NCI-H1105 treated with DMSO at 0.1 percent for 48 hours (cell line): ENCODE data around the gene NEU1.
"Not testable (repeated sequence)": the region's sequence is repeated elsewhere in the genome, so short reads cannot be mapped to it uniquely, and the experiment has no call there.

Experiments
- DNase-seq: peaks from one replicate; lab custom pipeline; 2025; lab: John Stamatoyannopoulos, UW

Gene NEU1

DNA sequence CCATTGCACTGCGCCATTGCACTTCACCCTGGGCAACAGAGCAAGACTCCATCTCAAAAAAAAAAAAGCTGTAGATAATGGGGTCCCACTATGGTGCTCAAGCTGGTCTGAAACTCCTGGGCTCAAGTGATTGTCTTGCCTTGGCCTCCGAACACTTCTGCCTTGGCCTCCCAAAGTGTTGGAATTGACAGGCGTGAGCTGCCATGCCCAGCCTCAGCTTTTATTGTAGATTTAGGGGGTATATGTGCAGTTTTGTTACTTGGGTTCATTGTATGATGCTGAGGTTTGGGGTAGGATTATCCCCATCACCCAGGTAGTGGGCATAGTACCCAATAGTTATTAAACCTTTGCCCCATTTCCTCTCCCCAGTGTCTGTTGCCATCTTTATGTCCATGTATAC lies 23.7 kb downstream of the NEU1 start:
- DNase-seq, result no peak

DNA sequence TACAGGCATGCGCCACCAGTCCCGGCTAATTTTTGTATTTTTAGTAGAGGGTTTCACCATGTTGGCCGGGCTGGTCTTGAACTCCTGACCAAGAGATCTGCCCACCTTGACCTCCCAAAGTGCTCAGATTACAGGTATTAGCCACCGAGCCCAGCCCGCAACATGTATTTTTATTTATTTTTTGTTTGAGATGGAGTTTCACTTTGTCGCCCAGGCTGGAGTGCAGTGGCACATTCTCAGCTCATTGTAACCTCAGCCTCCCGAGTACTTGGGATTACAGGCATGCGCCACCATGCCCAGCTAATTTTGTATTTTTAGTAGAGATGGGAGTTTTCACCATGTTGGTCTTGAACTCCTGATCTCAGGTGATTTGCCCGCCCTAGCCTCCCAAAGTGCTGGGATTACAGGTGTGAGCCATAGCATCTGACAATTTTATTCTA lies 24.5 kb downstream of the NEU1 start:
- DNase-seq, result not testable (repeated sequence)

DNA sequence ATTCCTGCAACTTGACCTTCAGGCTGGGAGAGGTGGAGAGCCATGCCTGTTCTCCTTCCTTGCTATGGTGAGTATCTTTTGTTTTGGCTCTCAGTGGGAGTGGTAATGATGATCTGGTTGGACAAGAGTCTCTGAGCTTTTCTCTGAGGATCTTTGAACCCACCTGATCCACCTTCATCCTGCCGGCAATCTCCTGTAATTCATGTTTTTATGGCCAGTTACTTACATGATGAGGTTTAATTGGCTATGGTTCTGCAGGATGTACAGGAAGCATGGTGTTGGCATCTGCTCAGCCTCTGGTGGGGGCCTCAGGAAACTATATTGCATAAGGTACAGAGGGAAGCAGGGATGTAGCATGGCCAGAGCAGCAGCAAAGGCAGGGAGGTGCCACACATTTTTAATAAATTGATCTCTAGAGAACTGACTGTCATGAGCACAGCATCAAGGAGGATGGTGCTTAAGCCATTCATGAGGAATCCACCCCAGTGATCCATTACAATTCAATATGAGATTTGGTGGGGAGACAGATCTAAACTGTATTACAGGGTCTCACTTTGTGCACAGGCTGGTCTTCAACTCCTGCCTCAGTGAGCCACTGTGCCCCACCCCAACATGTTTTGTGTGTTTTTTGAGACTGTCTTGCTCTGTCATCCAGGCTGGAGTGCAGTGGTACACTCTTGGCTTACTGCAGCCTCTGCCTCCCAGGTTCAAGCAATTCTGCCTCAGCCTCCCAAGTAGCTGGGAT lies 25.1 kb downstream of the NEU1 start:
- DNase-seq, result no peak

DNA sequence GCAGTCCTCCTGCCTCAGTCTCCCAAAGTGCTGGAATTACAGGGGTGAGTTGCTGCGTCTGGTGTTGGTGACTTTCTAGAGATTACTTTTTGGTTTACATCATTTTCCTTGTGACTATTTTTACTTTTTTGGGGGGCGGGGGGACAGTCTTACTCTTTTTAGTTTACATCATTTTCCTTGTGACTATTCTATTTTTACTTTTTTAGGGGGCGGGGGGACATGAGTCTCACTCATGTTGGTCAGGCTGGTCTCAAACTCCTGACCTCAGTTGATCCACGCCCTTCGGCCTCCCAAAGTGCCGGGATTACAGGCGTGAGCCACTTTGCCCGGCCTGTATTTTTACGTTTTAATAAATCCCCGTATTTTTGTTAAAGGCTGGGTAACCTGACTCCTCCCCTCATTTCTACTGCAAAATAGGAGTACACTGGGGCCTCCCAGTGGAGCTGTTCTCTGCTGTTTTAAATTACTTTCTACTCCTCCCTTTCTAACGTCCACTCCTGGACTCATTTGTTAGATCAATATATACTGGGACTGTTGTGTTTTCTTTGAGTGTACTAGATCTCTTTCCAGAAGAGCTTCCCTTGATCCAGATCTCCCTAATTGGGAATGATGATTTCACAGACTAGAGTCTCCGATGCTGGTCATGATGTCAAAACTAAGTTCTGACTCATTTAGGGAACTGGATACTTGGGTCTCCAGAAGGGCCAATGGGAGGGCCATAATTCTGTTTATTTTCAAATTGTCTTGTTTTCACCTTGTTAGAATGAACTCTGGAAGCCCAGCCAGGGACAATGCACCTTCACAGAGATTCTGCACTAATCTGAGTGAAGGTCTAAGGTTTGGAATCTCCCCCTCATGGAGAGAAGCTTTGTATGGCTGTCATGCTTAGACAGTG lies 25.9 kb downstream of the NEU1 start:
- DNase-seq, result no peak

DNA sequence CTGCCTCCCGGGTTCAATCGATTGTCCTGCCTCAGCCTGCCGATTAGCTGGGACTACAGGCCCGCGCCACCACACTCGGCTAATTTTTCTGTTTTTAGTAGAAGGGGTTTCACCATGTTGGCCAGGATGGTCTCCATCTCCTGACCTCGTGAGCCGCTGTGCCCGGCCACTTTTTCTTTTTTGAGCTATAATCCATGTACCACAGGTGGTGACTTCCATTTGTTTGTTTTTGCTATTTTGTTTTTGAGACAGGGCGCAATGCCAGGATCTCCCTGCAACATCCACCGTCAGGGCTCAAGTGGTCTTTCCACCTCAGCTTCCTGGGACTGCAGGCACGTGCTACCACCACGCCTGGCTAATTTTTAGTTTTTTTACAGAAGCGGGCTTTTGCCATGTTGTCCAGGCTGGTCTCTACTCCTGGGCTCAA lies 26.6 kb downstream of the NEU1 start:
- peak; percentile 31 for DNase-seq

DNA sequence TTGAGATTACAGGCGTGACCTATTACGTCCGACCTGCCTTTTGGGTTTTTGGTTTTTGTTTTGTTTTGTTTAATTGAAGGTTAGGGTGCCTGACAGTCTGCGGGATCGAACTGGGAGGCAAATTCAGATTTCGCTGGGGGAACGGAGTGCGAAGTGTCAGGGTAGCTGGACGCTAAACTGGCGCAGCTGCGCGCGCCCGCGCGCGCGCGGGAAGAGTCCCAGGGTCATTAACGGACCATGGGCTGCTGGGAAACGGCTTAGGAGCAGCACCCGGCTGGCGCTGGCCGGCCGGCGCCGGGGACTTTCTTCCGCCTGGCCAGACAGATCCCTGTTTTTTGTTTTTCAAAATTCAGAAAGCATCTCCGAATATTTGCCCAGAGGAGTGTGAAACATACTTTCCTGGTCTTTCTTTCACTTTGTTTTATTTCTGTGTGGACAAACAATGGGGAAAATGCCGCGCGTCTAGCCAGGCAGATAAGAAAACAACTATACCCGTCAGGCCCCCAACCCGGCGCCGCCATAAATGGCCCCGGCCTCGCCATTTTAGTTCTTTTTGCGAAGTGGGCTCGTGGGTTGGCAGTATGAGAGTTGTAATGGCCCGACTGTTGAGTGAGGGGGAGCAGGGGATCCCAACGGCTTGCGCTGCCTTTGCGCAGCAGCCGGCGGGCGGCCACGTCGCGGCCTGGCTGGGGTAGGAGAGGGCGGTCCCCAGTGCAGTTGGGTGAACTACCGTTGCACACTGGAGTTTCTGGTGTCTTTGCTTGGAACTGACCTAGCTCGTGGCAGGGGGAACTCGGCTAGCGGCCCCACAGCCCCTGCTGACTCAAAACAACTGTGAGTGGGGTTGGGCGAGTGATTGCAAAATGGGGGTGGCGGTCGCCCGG lies 28.0 kb downstream of the NEU1 start:
- DNase-seq, result peak; percentile 89

DNA sequence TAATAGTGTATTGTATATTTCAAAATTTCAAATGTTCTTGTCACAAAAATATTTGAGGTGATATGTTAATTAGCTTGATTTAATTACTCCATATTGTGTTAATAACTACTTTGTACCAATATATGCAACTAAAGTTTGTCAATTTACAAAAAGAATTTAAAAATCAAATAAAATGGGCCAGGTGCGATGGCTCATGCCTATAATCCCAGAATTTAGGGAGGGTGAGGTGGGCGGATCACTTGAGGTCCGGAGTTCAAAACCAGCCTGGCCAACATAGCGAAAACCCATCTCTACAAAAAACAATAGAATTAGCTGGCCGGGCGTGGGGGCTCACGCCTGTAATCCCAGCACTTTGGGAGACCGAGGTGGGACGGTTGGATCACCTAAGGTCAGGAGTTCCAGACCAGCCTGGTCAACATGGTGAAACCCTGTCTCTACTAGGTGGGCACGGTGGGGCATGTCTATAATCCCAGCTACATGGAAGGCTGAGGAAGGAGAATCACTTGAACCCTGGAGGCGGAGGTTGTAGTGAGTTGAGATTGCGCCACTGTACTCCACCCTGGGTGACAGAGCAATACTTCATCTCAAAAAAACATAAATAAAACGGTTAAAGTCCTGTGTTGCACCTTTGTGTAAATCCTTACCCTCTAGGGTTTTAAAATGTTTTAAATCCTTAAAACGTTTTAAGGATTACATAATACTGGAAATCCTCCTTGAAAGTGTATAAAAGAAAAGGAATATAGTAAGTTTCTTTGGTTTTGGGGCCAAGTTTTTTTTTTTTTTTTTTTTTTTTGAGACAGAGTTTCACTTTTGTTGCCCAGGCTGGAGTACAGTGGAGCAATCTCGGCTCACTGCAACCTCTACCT lies 31.0 kb downstream of the NEU1 start:
- no peak for DNase-seq

DNA sequence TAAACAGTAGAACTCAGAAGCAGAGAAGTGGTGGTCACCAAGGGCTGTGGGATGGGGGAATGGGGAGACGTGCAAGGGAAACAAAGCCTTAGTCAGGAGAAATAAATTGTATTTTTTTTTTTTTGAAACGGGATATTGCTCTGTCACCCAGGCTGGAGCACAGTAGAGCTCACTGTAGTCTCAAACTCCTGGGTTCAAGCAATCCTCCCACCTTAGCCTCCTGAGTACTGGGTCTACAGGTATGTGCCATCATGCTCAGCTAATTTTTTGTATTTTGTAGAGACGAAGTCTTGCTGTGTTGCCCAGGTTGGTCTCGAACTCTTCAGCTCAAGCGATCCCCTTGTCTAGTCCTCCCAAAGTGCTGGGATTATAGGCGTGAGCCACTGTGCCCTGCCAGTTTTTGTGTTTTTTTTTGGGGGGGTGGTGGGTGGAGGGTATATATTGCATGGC lies 31.7 kb downstream of the NEU1 start:
- DNase-seq, result no peak

DNA sequence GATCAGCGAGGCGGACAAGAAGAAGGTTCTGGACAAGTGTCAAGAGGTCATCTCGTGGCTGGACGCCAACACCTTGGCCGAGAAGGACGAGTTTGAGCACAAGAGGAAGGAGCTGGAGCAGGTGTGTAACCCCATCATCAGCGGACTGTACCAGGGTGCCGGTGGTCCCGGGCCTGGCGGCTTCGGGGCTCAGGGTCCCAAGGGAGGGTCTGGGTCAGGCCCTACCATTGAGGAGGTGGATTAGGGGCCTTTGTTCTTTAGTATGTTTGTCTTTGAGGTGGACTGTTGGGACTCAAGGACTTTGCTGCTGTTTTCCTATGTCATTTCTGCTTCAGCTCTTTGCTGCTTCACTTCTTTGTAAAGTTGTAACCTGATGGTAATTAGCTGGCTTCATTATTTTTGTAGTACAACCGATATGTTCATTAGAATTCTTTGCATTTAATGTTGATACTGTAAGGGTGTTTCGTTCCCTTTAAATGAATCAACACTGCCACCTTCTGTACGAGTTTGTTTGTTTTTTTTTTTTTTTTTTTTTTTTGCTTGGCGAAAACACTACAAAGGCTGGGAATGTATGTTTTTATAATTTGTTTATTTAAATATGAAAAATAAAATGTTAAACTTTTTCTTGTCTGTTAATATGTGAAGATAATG lies 32.9 kb downstream of the NEU1 start:
- peak; percentile 64 for DNase-seq

DNA sequence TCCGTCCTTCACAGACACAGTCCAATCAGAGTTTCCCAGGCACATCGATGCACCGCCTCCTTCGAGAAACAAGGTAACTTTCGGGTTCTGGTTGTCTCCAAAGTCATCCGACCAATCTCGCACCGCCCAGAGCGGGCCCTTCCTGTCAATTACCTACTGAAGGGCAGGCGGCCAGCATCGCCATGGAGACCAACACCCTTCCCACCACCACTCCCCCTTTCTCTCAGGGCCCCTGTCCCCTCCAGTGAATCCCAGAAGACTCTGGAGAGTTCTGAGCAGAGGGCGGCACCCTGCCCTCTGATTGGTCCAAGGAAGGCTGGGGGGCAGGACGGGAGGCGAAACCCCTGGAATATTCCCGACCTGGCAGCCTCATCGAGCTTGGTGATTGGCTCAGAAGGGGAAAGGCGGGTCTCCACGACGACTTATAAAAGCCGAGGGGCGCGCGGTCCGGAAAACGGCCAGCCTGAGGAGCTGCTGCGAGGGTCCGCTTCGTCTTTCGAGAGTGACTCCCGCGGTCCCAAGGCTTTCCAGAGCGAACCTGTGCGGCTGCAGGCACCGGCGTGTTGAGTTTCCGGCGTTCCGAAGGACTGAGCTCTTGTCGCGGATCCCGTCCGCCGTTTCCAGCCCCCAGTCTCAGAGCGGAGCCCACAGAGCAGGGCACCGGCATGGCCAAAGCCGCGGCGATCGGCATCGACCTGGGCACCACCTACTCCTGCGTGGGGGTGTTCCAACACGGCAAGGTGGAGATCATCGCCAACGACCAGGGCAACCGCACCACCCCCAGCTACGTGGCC lies 35.1 kb downstream of the NEU1 start, which contains the start of gene HSPA1B:
HSPA1B (plus strand) TSS at position 453 of the 794 bp plus-strand sequence; CDS start at position 666, 213 bp downstream.
- peak; percentile 100 for DNase-seq

DNA sequence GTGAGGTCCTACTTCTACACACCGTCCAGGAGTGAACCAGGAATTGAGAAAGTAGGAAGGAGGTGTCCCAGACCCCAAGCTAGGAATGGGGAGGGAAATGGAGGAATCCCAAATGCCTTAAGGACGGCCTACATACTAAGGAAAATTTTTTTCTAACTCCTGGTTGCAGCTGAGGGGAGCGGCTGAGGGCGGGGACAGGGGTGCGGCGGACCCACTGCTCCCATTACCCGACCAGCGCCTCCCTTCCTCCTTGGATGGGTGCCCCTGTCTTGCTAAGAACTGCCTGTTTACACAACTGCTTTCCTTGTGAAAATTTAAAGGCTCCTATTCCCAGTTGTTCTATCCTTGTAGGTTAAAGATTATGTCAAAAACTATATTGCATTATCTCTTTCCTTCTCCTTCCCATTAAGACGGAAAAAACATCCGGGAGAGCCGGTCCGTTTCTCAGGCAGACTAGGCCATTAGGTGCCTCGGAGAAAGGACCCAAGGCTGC lies 35.8 kb downstream of the NEU1 start:
- DNase-seq, result peak; percentile 83

DNA sequence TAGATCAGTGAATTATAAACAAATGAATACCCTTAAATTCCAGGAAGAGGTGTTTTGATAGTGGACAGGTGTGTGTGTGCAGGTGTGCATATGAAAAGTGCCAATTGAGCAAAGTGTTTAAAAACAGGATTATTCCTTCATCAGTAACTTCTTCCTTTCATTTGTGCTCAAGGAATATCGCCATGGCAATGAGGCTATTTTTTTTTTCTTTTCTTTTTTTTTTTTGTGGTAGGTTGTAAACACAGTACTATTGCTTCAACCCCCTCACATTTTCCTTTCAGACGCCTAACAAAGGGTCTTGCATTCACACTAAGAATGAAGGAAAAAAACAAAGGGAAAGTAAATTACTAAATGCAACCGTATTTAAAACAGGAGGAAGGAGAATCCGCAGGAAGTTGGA lies 37.1 kb downstream of the NEU1 start:
- no peak for DNase-seq

DNA sequence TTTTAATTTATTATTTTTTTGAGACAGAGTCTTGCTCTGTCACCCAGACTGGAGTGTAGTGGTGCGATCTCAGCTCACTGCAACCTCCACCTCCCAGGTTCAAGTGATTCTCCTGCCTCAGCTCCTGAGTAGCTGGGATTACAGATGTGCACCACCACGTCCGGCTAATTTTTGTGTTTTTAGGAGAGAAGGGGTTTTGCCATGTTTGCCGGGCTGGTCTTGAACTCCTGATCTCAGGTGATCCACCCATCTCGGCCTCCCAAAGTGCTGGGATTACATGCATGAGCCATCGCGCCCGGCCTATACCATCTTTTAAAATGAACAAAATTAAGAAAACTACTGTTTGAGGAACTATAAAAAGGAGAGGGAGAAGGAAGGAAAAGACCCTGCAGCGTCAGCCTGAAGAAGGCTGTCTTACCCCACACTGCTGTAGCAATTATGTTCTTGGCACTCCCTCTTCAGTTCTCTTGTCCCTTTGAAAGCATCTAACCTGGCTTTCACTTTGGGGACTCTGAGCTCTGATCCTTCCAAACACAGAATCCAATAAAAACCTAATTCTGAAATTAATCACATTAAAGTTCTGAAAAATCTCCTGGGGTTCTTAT lies 38.9 kb downstream of the NEU1 start:
- DNase-seq, result not testable (repeated sequence)

DNA sequence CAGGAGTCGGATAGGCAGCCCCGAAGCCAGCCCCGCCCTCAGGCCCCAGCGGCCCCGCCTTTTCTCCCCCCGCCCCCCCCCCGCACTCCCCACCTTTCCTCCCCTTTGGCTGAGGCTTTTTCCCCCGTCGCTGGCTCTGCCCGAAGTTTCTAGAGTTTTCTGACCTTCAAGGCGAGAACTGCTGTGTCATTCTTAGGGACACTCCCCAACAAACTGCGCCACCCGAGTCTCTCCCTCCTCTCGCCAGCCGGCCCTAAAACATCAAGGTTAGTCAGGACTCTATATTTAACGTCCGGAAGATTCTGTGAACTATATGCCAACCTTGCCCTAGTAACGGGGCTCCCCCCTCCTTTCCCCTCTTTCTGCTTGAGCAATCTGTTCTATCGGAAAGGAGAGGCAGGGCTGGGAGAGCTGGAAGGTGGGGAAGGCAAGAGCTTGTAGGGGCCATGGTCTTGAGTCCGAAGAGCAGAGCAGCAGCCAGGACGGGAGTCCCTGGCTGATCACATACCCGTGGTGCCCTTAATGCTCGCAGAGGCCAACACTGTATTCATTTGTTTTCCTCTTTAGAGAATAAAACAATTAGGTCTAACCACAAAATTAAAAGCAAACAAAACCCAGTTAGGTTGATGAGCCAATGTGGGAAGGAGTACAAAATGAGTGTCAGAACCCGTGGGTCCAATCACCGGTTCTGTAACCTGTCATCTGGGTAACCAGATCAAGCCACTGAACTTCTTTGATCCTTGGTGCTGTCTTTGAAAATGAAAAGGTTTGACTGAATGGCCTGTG lies 40.4 kb downstream of the NEU1 start:
- DNase-seq, result no peak

DNA sequence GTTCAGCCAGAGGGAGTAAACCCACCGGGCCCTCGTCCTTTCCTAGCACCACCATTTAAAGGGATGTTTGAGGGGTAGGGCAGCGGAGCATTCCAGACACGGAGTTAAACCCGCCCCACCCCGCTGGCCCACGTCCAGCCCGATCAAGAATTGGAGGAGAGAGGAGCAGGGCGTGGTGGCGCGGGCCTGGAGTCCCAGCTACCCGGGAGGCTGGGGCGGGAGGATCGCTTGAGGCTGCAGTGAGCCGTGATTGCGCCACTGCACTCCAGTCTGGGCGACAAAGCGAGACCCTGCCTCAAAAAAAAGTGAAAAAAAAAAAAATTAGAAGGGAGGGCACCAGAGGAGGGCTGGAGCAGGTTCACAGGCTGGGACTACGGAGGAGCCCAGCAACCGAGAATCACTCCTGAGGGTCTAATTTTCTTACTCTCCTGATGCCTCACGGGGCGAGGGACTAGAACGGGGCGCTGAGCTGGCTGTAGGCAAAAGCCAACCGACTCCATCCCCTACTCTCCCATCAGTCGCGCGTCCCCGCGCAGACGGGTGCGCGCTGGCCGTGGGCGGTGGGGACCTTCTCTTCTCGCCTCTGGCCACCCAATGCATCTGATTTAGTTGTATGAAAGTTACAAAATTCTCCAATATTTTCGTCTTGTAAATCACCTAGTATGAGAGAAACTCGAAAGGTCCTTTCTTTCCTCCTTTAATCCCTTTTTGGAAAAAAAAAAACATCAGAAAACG lies 41.2 kb downstream of the NEU1 start:
- DNase-seq, result peak; percentile 31

DNA sequence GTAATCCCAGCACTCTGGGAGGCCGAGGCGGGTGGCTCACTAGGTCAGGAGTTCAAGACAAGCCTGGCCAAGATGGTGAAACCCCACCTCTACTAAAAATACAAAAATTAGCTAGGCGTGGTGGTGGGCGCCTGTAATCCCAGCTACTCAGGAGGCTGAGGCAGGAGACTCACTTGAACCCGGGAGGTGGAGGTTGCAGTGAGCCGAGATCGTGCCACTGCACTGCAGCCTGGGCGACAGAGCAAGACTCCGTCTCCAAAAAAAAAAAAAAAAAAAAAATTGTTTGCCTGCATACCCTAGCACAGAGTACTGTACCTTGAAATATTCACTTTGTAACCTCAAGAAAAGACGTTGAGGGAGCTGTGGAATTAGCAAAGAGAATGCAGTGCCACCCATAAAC lies 42.2 kb downstream of the NEU1 start:
- not testable (repeated sequence) for DNase-seq

DNA sequence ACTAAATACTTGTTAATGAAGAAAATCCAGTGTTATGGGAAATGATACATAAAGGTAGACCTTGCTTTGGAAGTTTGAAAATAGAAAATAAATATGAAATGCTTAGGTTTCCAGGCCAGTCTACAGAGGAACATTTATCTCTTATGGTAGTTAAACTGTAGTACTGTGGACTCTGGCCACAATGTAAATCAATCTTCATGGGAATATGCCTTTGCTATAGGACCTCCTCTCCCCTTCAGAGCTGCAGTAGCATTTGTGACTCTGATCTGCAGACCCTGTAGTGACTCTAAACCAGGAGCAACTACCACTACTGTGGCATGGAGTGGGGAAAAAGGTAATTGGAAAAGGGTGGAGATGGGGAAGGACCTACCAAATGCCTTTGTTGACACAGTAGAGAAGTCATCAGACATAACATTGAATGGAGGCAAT lies 42.7 kb downstream of the NEU1 start:
- no peak for DNase-seq
